Gastrocnemius medialis (tissue), 4 donors: ENCODE measurements around the gene GMEB2.

ENCODE experiments used
- CTCF ChIP-seq, 5 experiments: fragments of 450-650 bp in 3 of 5; fragments of 200-600 bp in 2 of 5; sonication (generic) in 2 of 5; IDR thresholded peaks in 4 of 5; conservative IDR thresholded peaks in 1 of 5; 1 replicate in 4 of 5; 2 replicates in 1 of 5; pipeline ENCODE4 v1.5.1; 2016 to 2019; ENCODE audit warnings: antibody characterized with exemption in 5 of 5, mild to moderate bottlenecking in 3 of 5, moderate library complexity in 3 of 5
- POLR2A ChIP-seq, 2 donors: fragments of 450-650 bp; IDR thresholded peaks; one replicate each; pipeline ENCODE4 v1.6.1; 2017; ENCODE audit warnings: antibody characterized with exemption in 2 of 2, mild to moderate bottlenecking in 2 of 2, moderate library complexity in 2 of 2

- no peak for TF ChIP-seq CTCF (IDR thresholded peaks at IDR 0.05 in 4 of 5, conservative IDR thresholded peaks at IDR 0.05 in 1 of 5)
- no peak for TF ChIP-seq POLR2A (IDR thresholded peaks at IDR 0.05)
These were observed 86.3 kb downstream of the GMEB2 start for GRCh38 chr20:63540417-63541186.
